HEK293 (cell line): Measurements from ENCODE around the gene DGCR2.

ENCODE experiments used
- CTCF ChIA-PET: fragments of 350-600 bp; formaldehyde crosslinking; extraction: SDS; loops from one replicate; lab custom pipeline; 2021; ENCODE audit warnings: antibody characterized with exemption; lab: Yijun Ruan, JAX
- POLR2A ChIA-PET: fragments of 300-600 bp; formaldehyde crosslinking; extraction: SDS; loops from one replicate; lab custom pipeline; 2020; ENCODE audit warnings: antibody characterized with exemption, inconsistent platforms; lab: Yijun Ruan, JAX
- H3K27ac ChIP-seq: fragments of 200-500 bp; sonication (Bioruptor generic); 2 replicates; pipeline ENCODE4 v1.5.1; 2014; ENCODE audit warnings: low read depth, low read length, control low read depth, inconsistent platforms; ENCODE audit errors: extremely low read depth
- H3K36me3 ChIP-seq, 2 experiments: fragments of 200-500 bp in 1 of 2; sonication (Bioruptor generic) in 1 of 2; 1 replicate in 1 of 2; 2 replicates in 1 of 2; pipeline ENCODE4 v1.5.1; 2014 to 2017; ENCODE audit warnings: inconsistent platforms in 2 of 2, low read length in 2 of 2; ENCODE audit not compliant: control insufficient read depth in 2 of 2, insufficient read depth in 1 of 2
- H3K4me1 ChIP-seq: fragments of 200-500 bp; sonication (Bioruptor generic); 2 replicates; pipeline ENCODE4 v1.5.1; 2014; ENCODE audit warnings: mild to moderate bottlenecking, low read length, inconsistent platforms; ENCODE audit not compliant: control insufficient read depth, insufficient read depth
- H3K4me3 ChIP-seq: 2 replicates; pipeline ENCODE4 v1.5.1; 2011; ENCODE audit warnings: low read depth, mild to moderate bottlenecking, control low read depth, low read length, moderate library complexity
- H3K9me3 ChIP-seq: fragments of 200-500 bp; sonication (Bioruptor generic); 2 replicates; pipeline ENCODE4 v1.5.1; 2014; ENCODE audit warnings: low read depth, low read length, inconsistent platforms; ENCODE audit not compliant: control insufficient read depth, insufficient read depth
- BCL11A ChIP-seq: fragments of 450-650 bp; formaldehyde crosslinking; IDR thresholded peaks from 2 replicates; pipeline ENCODE4 v1.5.1; 2016; ENCODE audit warnings: low read depth, missing biosample characterization, missing genetic modification characterization
- EGR2 ChIP-seq: fragments of 450-650 bp; formaldehyde crosslinking; IDR thresholded peaks from 2 replicates; pipeline ENCODE4 v1.5.1; 2016; ENCODE audit warnings: low read depth, missing biosample characterization, missing genetic modification characterization
- ELK4 ChIP-seq: IDR thresholded peaks from 2 replicates; pipeline ENCODE4 v1.6.1; 2011; ENCODE audit warnings: mild to moderate bottlenecking, low read depth, low read length, borderline replicate concordance
- GLIS1 ChIP-seq: fragments of 450-650 bp; formaldehyde crosslinking; IDR thresholded peaks from 2 replicates; pipeline ENCODE4 v1.5.1; 2016; ENCODE audit warnings: missing biosample characterization, missing genetic modification characterization
- REPIN1 ChIP-seq: fragments of 450-650 bp; formaldehyde crosslinking; IDR thresholded peaks from 2 replicates; pipeline ENCODE4 v1.5.1; 2017; ENCODE audit warnings: missing biosample characterization, missing genetic modification characterization, low read depth
- SP3 ChIP-seq: fragments of 450-650 bp; formaldehyde crosslinking; IDR thresholded peaks from 2 replicates; pipeline ENCODE4 v1.5.1; 2016; ENCODE audit warnings: missing biosample characterization, missing genetic modification characterization
- SP7 ChIP-seq: fragments of 450-650 bp; formaldehyde crosslinking; IDR thresholded peaks from 2 replicates; pipeline ENCODE4 v1.5.1; 2016; ENCODE audit warnings: missing biosample characterization, missing genetic modification characterization
- ZBTB11 ChIP-seq: fragments of 450-650 bp; formaldehyde crosslinking; conservative IDR thresholded peaks from 2 replicates; pipeline ENCODE4 v1.5.1; 2016; ENCODE audit warnings: low read depth, missing biosample characterization, missing genetic modification characterization
- ZFHX2 ChIP-seq: fragments of 450-650 bp; formaldehyde crosslinking; conservative IDR thresholded peaks from 2 replicates; pipeline ENCODE4 v1.5.1; 2016; ENCODE audit warnings: missing biosample characterization, missing genetic modification characterization
- ZFP37 ChIP-seq: fragments of 450-650 bp; formaldehyde crosslinking; IDR thresholded peaks from 2 replicates; pipeline ENCODE4 v1.5.1; 2016; ENCODE audit warnings: missing biosample characterization, missing genetic modification characterization
- ZNF112 ChIP-seq: fragments of 450-650 bp; formaldehyde crosslinking; IDR thresholded peaks from 2 replicates; pipeline ENCODE4 v1.5.0; 2017; ENCODE audit warnings: missing biosample characterization, missing genetic modification characterization
- ZNF133 ChIP-seq: fragments of 450-650 bp; formaldehyde crosslinking; IDR thresholded peaks from 2 replicates; pipeline ENCODE4 v1.5.1; 2016; ENCODE audit warnings: missing biosample characterization, missing genetic modification characterization
- ZNF169 ChIP-seq: fragments of 450-650 bp; formaldehyde crosslinking; IDR thresholded peaks from 2 replicates; pipeline ENCODE4 v1.5.1; 2016; ENCODE audit warnings: missing biosample characterization, missing genetic modification characterization
- ZNF202 ChIP-seq: fragments of 450-650 bp; formaldehyde crosslinking; IDR thresholded peaks from 2 replicates; pipeline ENCODE4 v1.5.1; 2016; ENCODE audit warnings: missing biosample characterization, missing genetic modification characterization, borderline replicate concordance
- ZNF416 ChIP-seq: fragments of 450-650 bp; formaldehyde crosslinking; IDR thresholded peaks from 2 replicates; pipeline ENCODE4 v1.5.1; 2016; ENCODE audit warnings: missing biosample characterization, missing genetic modification characterization
- ZNF423 ChIP-seq: fragments of 450-650 bp; formaldehyde crosslinking; IDR thresholded peaks from 2 replicates; pipeline ENCODE4 v1.5.1; 2016; ENCODE audit warnings: missing biosample characterization, missing genetic modification characterization
- ZNF501 ChIP-seq: fragments of 450-650 bp; formaldehyde crosslinking; IDR thresholded peaks from 2 replicates; pipeline ENCODE4 v1.5.1; 2016; ENCODE audit warnings: missing biosample characterization, missing genetic modification characterization
- ZNF558 ChIP-seq: fragments of 450-650 bp; formaldehyde crosslinking; IDR thresholded peaks from 2 replicates; pipeline ENCODE4 v1.5.1; 2016; ENCODE audit warnings: missing biosample characterization, missing genetic modification characterization
- ZNF621 ChIP-seq: fragments of 450-650 bp; formaldehyde crosslinking; IDR thresholded peaks from 2 replicates; pipeline ENCODE4 v1.5.1; 2017; ENCODE audit warnings: missing biosample characterization, missing genetic modification characterization
- ZNF654 ChIP-seq: fragments of 450-650 bp; formaldehyde crosslinking; IDR thresholded peaks from 2 replicates; pipeline ENCODE4 v1.5.1; 2016; ENCODE audit warnings: low read depth, missing biosample characterization, missing genetic modification characterization
- ZNF677 ChIP-seq: fragments of 450-650 bp; IDR thresholded peaks from 2 replicates; pipeline ENCODE4 v1.5.0; 2018; ENCODE audit warnings: missing biosample characterization, mild to moderate bottlenecking, missing genetic modification characterization, moderate library complexity
- ZNF830 ChIP-seq: fragments of 450-650 bp; IDR thresholded peaks from 2 replicates; pipeline ENCODE4 v1.5.0; 2018; ENCODE audit warnings: missing biosample characterization, missing genetic modification characterization, low read depth, mild to moderate bottlenecking, moderate library complexity
- ZNF837 ChIP-seq: fragments of 450-650 bp; formaldehyde crosslinking; IDR thresholded peaks from 2 replicates; pipeline ENCODE4 v1.5.1; 2016; ENCODE audit warnings: missing biosample characterization, missing genetic modification characterization
- ZNF843 ChIP-seq: fragments of 450-650 bp; formaldehyde crosslinking; IDR thresholded peaks from 2 replicates; pipeline ENCODE4 v1.5.1; 2016; ENCODE audit warnings: missing biosample characterization, missing genetic modification characterization
- TF ChIP-seq, protein P1 (sequence below): fragments of 450-650 bp; formaldehyde crosslinking; IDR thresholded peaks from 2 replicates; pipeline ENCODE4 v1.5.1; 2016; ENCODE audit warnings: missing biosample characterization, missing genetic modification characterization
- TF ChIP-seq, protein P2 (sequence below): fragments of 450-650 bp; formaldehyde crosslinking; IDR thresholded peaks from 2 replicates; pipeline ENCODE4 v1.5.1; 2016; ENCODE audit warnings: missing biosample characterization, missing genetic modification characterization, borderline replicate concordance

DGCR2 gene

GRCh38 chr22:19065929-19066328 is 56.3 kb downstream of the DGCR2 start:
- Histone ChIP-seq H3K9me3 (no peaks in the 10 kb centered on the region), H3K36me3 (peaks cover 5 to 96% of the 10 kb centered on the region in 2 experiments; a peak in 2 of 3 replicates), H3K4me3 (no peak overlapping the region), H3K27ac (no peak overlapping the region), H3K4me1 (no peaks in the 10 kb centered on the region)
- ChIA-PET POLR2A (no interaction called here), CTCF (interaction anchor here (1.4 to 1.8 kb wide), 2 partner anchors 16 to 19 kb away, joined by 4 to 5 read pairs; no protein-coding TSS in a partner anchor)
- TF ChIP-seq ZNF169 (tag by site-specific recombination), result no peak
- TF ChIP-seq ZNF133, result no peak
- no peak for TF ChIP-seq GLIS1
- TF ChIP-seq ZNF830 (tag by site-specific recombination), result no peak
- TF ChIP-seq ZNF621 (tag by site-specific recombination), result no peak
- TF ChIP-seq ZNF843 (tag by site-specific recombination), result no peak
- no peak for TF ChIP-seq SP7
- TF ChIP-seq SP3 (tag by site-specific recombination), result no peak
- TF ChIP-seq, protein P1, sequence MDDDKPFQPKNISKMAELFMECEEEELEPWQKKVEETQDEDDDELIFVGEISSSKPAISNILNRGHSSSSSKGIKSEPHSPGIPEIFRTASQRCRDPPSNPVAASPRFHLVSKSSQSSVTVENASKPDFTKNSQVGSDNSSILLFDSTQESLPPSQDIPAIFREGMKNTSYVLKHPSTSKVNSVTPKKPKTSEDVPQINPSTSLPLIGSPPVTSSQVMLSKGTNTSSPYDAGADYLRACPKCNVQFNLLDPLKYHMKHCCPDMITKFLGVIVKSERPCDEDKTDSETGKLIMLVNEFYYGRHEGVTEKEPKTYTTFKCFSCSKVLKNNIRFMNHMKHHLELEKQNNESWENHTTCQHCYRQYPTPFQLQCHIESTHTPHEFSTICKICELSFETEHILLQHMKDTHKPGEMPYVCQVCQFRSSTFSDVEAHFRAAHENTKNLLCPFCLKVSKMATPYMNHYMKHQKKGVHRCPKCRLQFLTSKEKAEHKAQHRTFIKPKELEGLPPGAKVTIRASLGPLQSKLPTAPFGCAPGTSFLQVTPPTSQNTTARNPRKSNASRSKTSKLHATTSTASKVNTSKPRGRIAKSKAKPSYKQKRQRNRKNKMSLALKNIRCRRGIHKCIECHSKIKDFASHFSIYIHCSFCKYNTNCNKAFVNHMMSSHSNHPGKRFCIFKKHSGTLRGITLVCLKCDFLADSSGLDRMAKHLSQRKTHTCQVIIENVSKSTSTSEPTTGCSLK (tag by site-specific recombination), result no peak
- TF ChIP-seq ZFP37 (tag by site-specific recombination), result no peak
- no peak for TF ChIP-seq ZNF202
- TF ChIP-seq ZNF677, result no peak
- TF ChIP-seq ELK4, result no peak
- no peak for TF ChIP-seq BCL11A (tag by site-specific recombination)
- no peak for TF ChIP-seq ZNF501 (tag by site-specific recombination)
- TF ChIP-seq ZNF112 (tag by site-specific recombination), result no peak
- no peak for TF ChIP-seq ZNF558 (tag by site-specific recombination)
- no peak for TF ChIP-seq REPIN1

DNA sequence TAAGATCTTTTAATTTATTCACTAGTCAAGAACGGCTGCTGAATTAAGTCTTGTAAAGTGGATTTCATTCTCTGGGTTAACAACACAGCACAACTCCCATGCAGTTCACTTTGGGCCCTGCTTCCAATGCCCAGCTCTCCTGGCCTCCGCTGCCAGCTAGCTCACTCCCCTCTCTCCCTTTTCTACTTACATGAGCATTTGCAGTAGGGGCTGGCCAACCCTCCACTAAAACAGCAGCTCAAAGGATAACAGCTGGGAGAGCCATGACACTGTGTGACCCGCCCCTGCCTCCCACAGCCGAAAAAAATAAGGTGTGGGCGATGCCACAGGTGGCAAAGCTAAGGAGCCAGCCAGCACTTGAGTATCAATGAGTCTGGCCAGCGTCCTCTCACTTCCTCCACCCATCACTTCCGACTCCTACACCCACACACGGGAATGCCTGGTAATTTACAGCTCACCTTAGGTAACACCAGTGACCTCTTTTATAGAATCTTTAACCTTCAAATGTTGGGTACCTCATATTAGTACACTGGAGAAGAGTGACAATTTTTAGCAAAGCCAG is 56.8 kb downstream of the DGCR2 start:
- CTCF ChIA-PET, result interaction anchor here (0.6 to 1.8 kb wide), 3 partner anchors 15 to 93 kb away, joined by 4 to 5 read pairs (median 4); no protein-coding TSS in a partner anchor
- POLR2A ChIA-PET, result no interaction called here

DNA sequence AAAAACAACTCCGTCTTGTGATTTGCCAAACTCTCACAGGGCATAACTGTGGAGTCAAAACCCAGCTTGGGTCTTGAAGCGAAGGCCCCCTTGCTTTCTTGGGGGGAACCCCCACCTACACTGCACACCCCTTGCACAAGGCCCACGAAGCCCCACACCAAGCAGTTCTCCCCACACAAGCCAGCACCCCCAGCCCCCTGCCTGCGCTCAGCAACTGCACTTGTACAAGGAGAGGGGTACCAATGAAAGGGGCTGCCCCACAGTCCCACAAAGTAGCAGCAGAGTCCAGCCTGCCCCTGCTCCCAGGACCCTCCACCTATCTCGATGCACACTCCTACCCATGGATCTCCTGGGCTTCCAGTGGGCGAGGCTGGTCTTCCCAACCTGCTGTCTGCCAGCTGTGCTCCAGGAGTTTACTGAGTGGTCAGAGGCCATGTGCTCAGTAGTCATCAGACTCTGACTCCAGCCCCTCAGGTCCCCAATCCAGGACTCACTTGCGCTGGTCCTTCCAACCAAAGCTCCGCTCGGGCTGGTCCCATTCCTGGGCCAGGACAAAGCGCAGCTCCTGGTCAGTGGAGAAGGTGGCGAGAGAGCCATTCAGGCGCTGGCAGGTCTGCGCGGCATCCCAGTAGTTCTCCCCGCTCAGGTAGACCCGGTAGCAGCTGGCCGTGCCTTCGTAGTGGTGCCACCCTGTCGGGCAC is 57.7 kb downstream of the DGCR2 start:
- Histone ChIP-seq H3K4me3 (no peak overlapping the region), H3K4me1 (no peaks in the 10 kb centered on the region), H3K27ac (no peak overlapping the region), H3K9me3 (no peaks in the 10 kb centered on the region), H3K36me3 (peaks cover 5 to 96% of the 10 kb centered on the region in 2 experiments; a peak in 2 of 3 replicates)
- ChIA-PET CTCF (interaction anchor here (0.6 to 1.8 kb wide), 2 partner anchors 21 to 94 kb away, joined by 4 to 5 read pairs; no protein-coding TSS in a partner anchor), POLR2A (no interaction called here)
- TF ChIP-seq, protein P2, sequence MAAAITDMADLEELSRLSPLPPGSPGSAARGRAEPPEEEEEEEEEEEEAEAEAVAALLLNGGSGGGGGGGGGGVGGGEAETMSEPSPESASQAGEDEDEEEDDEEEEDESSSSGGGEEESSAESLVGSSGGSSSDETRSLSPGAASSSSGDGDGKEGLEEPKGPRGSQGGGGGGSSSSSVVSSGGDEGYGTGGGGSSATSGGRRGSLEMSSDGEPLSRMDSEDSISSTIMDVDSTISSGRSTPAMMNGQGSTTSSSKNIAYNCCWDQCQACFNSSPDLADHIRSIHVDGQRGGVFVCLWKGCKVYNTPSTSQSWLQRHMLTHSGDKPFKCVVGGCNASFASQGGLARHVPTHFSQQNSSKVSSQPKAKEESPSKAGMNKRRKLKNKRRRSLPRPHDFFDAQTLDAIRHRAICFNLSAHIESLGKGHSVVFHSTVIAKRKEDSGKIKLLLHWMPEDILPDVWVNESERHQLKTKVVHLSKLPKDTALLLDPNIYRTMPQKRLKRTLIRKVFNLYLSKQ (tag by site-specific recombination), result no peak
- TF ChIP-seq ZNF112 (tag by site-specific recombination) (no peak), ZNF423 (tag by site-specific recombination) (no peak), ZBTB11 (tag by site-specific recombination) (no peak), ZNF837 (no peak)

More for the DNA sequence above, 56.8 kb downstream of the DGCR2 start:
- no peak overlapping the region for H3K27ac ChIP-seq
- no peak overlapping the region for H3K4me3 ChIP-seq
- TF ChIP-seq EGR2 (tag by site-specific recombination) (peak; percentile 95), ZFHX2 (tag by site-specific recombination) (peak; percentile 85), ZNF654 (no peak), ZNF416 (no peak)
- H3K4me1 ChIP-seq, result no peaks in the 10 kb centered on the region
- peaks cover 5 to 96% of the 10 kb centered on the region in 2 experiments; a peak in 2 of 3 replicates for H3K36me3 ChIP-seq
- no peaks in the 10 kb centered on the region for H3K9me3 ChIP-seq
